Osteoblast (primary cell): ENCODE measurements around the gene HOXB13. TPM values are rescaled to one million over a fixed set of nuclear protein-coding genes. Genes with fewer than 3 reads are reported as not detected.

Source experiments
- DNase-seq: peaks from one replicate; pipeline ENCODE4 v3.0.0; 2011; ENCODE audit warnings: low spot score, mixed read lengths; ENCODE audit not compliant: insufficient read length; ENCODE audit errors: missing footprints
- H2AFZ ChIP-seq: 2 replicates; pipeline ENCODE4 v1.6.0; 2011; ENCODE audit warnings: mild to moderate bottlenecking, low read length
- H3K27ac ChIP-seq: 2 replicates; pipeline ENCODE4 v1.5.1; 2011; ENCODE audit warnings: mild to moderate bottlenecking, low read depth, low read length, moderate library complexity
- H3K27me3 ChIP-seq: 2 replicates; pipeline ENCODE4 v1.6.0; 2012; ENCODE audit warnings: mild to moderate bottlenecking, control low read depth, inconsistent platforms, low read length, moderate library complexity; ENCODE audit not compliant: insufficient read depth
- H3K36me3 ChIP-seq: 2 replicates; pipeline ENCODE4 v1.5.1; 2011; ENCODE audit warnings: mild to moderate bottlenecking, low read length, control low read depth, moderate library complexity; ENCODE audit not compliant: insufficient read depth
- H3K4me1 ChIP-seq: 2 replicates; pipeline ENCODE4 v1.5.1; 2011; ENCODE audit warnings: mild to moderate bottlenecking, low read length, control low read depth, moderate library complexity; ENCODE audit not compliant: insufficient read depth
- H3K4me2 ChIP-seq: 2 replicates; pipeline ENCODE4 v1.6.0; 2011; ENCODE audit warnings: mild to moderate bottlenecking, low read length; ENCODE audit not compliant: insufficient read depth
- H3K4me3 ChIP-seq: fragments of 200-600 bp; sonication (generic); 3 replicates; pipeline ENCODE4 v1.5.1; 2012; ENCODE audit warnings: mild to moderate bottlenecking, low read length, inconsistent platforms; ENCODE audit not compliant: insufficient read depth
- H3K79me2 ChIP-seq: 2 replicates; pipeline ENCODE4 v1.6.0; 2012; ENCODE audit warnings: mild to moderate bottlenecking, low read length, control low read depth, inconsistent platforms; ENCODE audit not compliant: insufficient read depth
- H3K9me3 ChIP-seq: 2 replicates; pipeline ENCODE4 v1.5.1; 2011; ENCODE audit warnings: low read depth, low read length, control low read depth
- H4K20me1 ChIP-seq: 2 replicates; pipeline ENCODE4 v1.6.0; 2012; ENCODE audit warnings: mild to moderate bottlenecking, low read length, control low read depth; ENCODE audit not compliant: insufficient read depth
- total RNA-seq: library from RNA; depleted of rRNA; stranded (reverse); fragments of >200 nt; gene quantifications from 2 replicates; pipeline ENCODE4 v1.2.3, GENCODE V29; 2012
- TF ChIP-seq, protein P1 (sequence below): IDR thresholded peaks from 2 replicates; pipeline ENCODE4 v1.5.1; 2011; ENCODE audit warnings: mild to moderate bottlenecking, low read depth, low read length, moderate library complexity; ENCODE audit errors: extremely low read depth

HOXB13 gene
- total RNA-seq, 1 donor: not detected

DNA sequence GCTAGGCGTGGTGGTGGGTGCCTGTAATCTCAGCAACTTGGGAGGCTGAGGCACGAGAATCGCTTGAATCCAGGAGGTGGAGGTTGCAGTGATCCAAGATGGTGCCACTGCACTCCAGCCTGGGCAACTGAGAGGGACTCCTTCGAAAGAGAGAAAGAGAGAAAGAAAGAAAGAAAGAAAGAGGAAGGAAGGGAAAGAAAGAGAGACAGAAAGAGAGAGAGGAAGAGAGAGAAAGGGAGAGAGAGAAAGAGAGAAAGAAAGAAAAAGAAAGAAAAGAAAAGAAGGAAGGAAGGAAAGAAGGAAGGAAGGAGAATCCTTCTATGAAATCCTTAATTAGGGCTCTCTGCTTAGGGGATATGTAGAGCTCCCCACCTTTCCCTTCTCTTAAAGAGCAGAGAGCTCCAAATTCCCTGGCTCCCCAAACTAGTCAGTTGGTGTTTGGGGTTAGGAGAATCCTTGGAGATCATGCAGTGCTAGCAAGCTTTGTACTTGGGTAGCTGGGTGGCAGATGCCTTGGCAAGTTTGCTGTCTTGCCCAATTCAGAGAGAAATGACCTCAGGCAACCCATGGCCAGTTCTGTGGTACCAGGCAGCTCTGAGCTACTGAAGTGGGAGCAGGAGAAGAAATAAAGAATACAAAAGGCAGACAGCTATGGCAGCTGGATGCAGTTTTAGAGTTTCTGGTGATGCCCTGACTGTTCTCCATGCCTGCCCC, 8.9 kb upstream of the HOXB13 start:
- H3K27me3 ChIP-seq: peaks cover 94% of the 10 kb centered on the region
- H3K4me1 ChIP-seq: no peaks in the 10 kb centered on the region
- no peaks in the 10 kb centered on the region for H3K79me2 ChIP-seq
- no peaks in the 10 kb centered on the region for H4K20me1 ChIP-seq
- H3K36me3 ChIP-seq: no peaks in the 10 kb centered on the region
- H3K27ac ChIP-seq: no peak overlapping the region
- DNase-seq: peak; percentile 39
- no peaks in the 10 kb centered on the region for H3K9me3 ChIP-seq
- no peak overlapping the region for H3K4me3 ChIP-seq
- H3K4me2 ChIP-seq: no peak overlapping the region
- no peak overlapping the region for H2AFZ ChIP-seq
- TF ChIP-seq, protein P1, sequence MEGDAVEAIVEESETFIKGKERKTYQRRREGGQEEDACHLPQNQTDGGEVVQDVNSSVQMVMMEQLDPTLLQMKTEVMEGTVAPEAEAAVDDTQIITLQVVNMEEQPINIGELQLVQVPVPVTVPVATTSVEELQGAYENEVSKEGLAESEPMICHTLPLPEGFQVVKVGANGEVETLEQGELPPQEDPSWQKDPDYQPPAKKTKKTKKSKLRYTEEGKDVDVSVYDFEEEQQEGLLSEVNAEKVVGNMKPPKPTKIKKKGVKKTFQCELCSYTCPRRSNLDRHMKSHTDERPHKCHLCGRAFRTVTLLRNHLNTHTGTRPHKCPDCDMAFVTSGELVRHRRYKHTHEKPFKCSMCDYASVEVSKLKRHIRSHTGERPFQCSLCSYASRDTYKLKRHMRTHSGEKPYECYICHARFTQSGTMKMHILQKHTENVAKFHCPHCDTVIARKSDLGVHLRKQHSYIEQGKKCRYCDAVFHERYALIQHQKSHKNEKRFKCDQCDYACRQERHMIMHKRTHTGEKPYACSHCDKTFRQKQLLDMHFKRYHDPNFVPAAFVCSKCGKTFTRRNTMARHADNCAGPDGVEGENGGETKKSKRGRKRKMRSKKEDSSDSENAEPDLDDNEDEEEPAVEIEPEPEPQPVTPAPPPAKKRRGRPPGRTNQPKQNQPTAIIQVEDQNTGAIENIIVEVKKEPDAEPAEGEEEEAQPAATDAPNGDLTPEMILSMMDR: no peak

DNA sequence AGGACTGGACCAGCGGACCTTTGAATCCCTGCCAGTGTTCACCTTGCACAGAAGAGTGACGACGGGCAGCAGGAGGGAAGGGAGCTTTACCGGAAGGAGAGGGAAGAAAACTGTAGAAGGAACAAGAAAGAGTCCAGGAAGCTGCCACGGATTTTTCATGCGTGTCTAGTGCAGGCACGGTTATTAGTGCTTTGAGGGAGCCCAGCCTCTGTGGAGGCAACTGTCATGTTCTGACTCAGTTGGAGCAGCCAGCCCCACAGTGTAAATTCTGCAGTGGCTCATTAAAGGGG, 6.5 kb upstream of the HOXB13 start:
- H3K36me3 ChIP-seq: no peaks in the 10 kb centered on the region
- H4K20me1 ChIP-seq: no peaks in the 10 kb centered on the region
- no peak overlapping the region for H3K4me2 ChIP-seq
- no peak overlapping the region for H3K27ac ChIP-seq
- no peaks in the 10 kb centered on the region for H3K9me3 ChIP-seq
- peaks cover 93% of the 10 kb centered on the region for H3K27me3 ChIP-seq
- no peak overlapping the region for H2AFZ ChIP-seq
- no peaks in the 10 kb centered on the region for H3K4me1 ChIP-seq
- H3K4me3 ChIP-seq: no peak overlapping the region
- DNase-seq: no peak
- H3K79me2 ChIP-seq: no peaks in the 10 kb centered on the region
- TF ChIP-seq, protein P1: no peak

DNA sequence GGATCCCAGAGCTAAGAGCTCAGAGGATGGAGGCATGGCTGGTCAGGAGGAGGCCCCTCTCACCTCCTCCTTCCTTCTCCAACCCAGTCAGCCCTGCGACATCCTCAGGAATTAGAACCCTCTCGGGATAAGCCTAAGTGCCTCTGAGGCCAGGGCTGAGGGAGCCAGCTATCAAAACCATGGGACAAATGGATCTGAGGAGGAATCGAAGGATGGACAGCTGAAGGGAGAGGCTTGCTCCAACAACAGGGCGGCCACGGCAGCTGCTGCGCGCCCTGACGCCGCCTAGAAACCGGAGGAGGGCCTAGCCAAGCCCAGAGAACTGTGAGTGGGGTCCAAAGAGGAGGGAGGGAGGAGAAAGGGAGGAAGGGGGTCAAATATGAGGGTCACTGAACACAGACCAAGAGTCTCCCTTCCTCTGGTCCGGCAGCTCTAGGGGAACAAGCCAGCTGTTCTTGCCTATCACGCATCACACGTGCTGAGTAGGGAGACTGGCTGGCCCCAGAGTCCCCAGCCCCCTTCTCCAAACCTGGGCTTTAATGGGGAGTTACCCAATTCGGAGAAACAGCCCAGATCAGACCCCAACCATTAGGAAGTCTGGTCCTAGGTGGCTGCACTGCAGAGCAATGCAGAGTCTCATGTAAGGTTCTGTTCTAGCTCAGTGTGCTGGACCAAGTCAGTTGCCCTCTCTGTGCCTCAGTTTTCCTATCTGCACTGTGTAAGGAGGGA, 5.9 kb upstream of the HOXB13 start:
- Histone ChIP-seq H4K20me1 (no peaks in the 10 kb centered on the region), H3K36me3 (no peaks in the 10 kb centered on the region), H3K4me3 (no peak overlapping the region), H3K27me3 (peaks cover 93% of the 10 kb centered on the region), H3K9me3 (no peaks in the 10 kb centered on the region), H2AFZ (no peak overlapping the region), H3K27ac (no peak overlapping the region), H3K4me2 (no peak overlapping the region), H3K79me2 (no peaks in the 10 kb centered on the region), H3K4me1 (no peaks in the 10 kb centered on the region)
- TF ChIP-seq, protein P1: no peak
- peak; percentile 59 for DNase-seq

DNA sequence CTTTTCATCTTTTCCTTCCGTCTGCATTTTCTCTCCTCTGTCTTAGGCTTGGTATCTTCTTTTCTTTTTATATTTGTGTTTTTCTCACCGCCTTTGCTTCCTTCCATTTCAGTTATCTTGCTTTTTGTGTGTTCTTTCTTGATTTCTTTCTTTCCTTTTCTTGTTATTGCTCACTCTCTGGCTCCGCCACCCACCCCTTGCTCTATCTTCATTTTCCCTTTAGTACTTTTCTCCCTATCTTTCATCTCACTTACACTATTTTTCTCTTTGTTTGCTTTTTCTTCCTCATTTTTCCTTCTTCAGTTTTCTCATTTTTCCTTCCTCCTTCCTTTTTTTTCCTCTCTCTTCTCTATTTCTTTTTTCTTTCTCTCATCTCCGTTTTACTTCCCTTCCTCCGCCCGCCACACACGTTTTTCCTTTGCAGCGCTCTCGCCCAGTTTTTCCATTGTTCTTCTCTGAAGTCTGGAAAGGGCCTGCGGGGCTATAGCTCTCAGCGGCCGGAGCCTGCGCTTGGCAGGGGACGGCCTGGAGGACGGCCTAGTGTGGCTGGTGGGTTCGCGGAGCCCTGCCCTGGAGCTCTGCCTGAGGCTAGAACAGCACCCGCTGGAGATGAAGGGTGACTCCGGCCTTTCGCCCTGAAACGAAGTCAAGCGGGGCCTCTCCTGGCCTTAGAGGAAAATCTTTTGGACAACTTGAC, 5.2 kb upstream of the HOXB13 start:
- Histone ChIP-seq H4K20me1 (no peaks in the 10 kb centered on the region), H2AFZ (no peak overlapping the region), H3K4me2 (no peak overlapping the region), H3K9me3 (no peaks in the 10 kb centered on the region), H3K4me1 (no peaks in the 10 kb centered on the region), H3K36me3 (no peaks in the 10 kb centered on the region), H3K27ac (no peak overlapping the region), H3K4me3 (no peak overlapping the region), H3K27me3 (peaks cover 93% of the 10 kb centered on the region), H3K79me2 (no peaks in the 10 kb centered on the region)
- TF ChIP-seq, protein P1: no peak
- DNase-seq: no peak
